Breast epithelium (tissue), 4 donors: Measurements from ENCODE around the gene NFKBIB. TPM values are rescaled to one million over a fixed set of nuclear protein-coding genes. Genes with fewer than 3 reads are reported as not detected.

ENCODE experiments used
- DNase-seq, 2 donors: peaks; one replicate each; pipeline ENCODE4 v3.0.0-alpha.2; 2019; ENCODE audit warnings: low spot score in 2 of 2
- H3K27ac ChIP-seq, 2 donors: fragments of 200-600 bp; sonication (generic) in 1 of 2; one replicate each; pipeline ENCODE4 v1.5.1; 2016 to 2019; ENCODE audit warnings: mild to moderate bottlenecking in 1 of 2
- H3K27me3 ChIP-seq, 2 donors: fragments of 200-600 bp; sonication (generic) in 1 of 2; one replicate each; pipeline versions ENCODE4 v1.5.1 to v1.6.0; 2017 to 2019; ENCODE audit warnings: control low read depth in 1 of 2, mild to moderate bottlenecking in 1 of 2
- H3K36me3 ChIP-seq: fragments of 200-600 bp; one replicate; pipeline ENCODE4 v1.5.1; 2019
- H3K4me1 ChIP-seq, 2 donors: fragments of 200-600 bp; sonication (generic); one replicate each; pipeline ENCODE4 v1.5.1; 2016 to 2019; ENCODE audit warnings: control low read depth in 1 of 2
- H3K4me3 ChIP-seq, 3 donors: fragments of 200-600 bp; sonication (generic); 1 replicate in 2 of 3; 2 replicates in 1 of 3; pipeline ENCODE4 v1.5.1; 2016 to 2019; ENCODE audit warnings: mild to moderate bottlenecking in 3 of 3, moderate library complexity in 2 of 3
- H3K9me3 ChIP-seq, 2 donors: fragments of 200-600 bp; sonication (generic) in 1 of 2; one replicate each; pipeline ENCODE4 v1.5.1; 2016 to 2019; ENCODE audit warnings: control low read depth in 1 of 2
- POLR2A ChIP-seq: fragments of 450-650 bp; IDR thresholded peaks from one replicate; pipeline ENCODE4 v1.6.1; 2016; ENCODE audit warnings: antibody characterized with exemption, mild to moderate bottlenecking, moderate library complexity
- POLR2AphosphoS5 ChIP-seq, 3 donors: sonication (generic); formaldehyde crosslinking; IDR thresholded peaks; one replicate each; pipeline ENCODE4 v1.6.1; 2017; ENCODE audit warnings: antibody characterized with exemption in 3 of 3
- intact Hi-C: fragments of 100-400 bp; cut with DNase I; formaldehyde crosslinking; loops from one replicate; pipeline ENCODE4 v1.15.1; 2023; ENCODE audit warnings: low total_unique reads
- total RNA-seq, 3 donors: library from RNA; depleted of rRNA; stranded (reverse); fragments of >200 nt; gene quantifications; one replicate each; pipeline ENCODE4 v1.1.0, GENCODE V29; 2016
- TF ChIP-seq, protein P1 (sequence below), 3 donors: fragments of 450-650 bp; IDR thresholded peaks; one replicate each; pipeline ENCODE4 v1.5.1; 2016 to 2017; ENCODE audit warnings: antibody characterized with exemption in 3 of 3, mild to moderate bottlenecking in 3 of 3, moderate library complexity in 3 of 3

Gene NFKBIB
- total RNA-seq, 3 donors from 2014 or later = 15.7 to 29.2 (median 19.6) TPM

- intact Hi-C loops = no loop called here
Measured at GRCh38 chr19:38924388-38924787, 24.6 kb downstream of the NFKBIB start.

DNA sequence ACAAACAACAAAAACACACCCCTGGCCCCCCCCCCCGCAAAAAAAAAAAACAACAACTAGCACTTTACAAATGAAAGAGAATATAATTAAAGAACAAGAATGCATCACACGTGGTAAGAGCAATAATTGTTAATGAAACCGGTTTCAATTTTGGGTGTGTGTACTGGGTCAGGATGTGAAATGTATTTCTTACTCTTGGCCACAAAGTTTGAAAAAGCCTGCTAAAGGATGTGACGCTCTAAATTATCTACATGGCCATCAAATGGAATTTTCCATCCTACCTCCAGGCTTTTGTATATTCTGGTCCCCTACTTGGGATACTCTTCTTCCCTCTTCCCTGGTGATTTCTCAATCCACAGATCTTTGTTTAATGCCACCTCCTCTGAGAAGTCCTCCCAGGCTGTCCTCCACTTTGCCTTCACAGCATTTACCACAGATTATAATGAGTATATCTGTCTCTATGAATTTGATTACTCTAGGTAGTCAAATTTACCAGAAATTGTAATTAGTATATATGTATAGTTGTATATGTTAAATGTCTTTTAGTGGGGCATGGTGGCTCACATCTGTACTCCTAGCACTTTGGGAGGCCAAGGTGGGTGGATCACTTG is 28.7 kb downstream of the NFKBIB start:
- Histone ChIP-seq H3K36me3 (no peaks in the 10 kb centered on the region), H3K4me1 (peaks cover 0 to 8% of the 10 kb centered on the region in 2 donors), H3K4me3 (no peak overlapping the region), H3K27me3 (no peaks in the 10 kb centered on the region), H3K27ac (no peak overlapping the region), H3K9me3 (no peaks in the 10 kb centered on the region)
- intact Hi-C loops = no loop called here
- no peak for DNase-seq
- TF ChIP-seq POLR2AphosphoS5 (IDR thresholded peaks at IDR 0.05) (no peak), POLR2A (no peak)
- TF ChIP-seq, protein P1, sequence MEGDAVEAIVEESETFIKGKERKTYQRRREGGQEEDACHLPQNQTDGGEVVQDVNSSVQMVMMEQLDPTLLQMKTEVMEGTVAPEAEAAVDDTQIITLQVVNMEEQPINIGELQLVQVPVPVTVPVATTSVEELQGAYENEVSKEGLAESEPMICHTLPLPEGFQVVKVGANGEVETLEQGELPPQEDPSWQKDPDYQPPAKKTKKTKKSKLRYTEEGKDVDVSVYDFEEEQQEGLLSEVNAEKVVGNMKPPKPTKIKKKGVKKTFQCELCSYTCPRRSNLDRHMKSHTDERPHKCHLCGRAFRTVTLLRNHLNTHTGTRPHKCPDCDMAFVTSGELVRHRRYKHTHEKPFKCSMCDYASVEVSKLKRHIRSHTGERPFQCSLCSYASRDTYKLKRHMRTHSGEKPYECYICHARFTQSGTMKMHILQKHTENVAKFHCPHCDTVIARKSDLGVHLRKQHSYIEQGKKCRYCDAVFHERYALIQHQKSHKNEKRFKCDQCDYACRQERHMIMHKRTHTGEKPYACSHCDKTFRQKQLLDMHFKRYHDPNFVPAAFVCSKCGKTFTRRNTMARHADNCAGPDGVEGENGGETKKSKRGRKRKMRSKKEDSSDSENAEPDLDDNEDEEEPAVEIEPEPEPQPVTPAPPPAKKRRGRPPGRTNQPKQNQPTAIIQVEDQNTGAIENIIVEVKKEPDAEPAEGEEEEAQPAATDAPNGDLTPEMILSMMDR (IDR thresholded peaks at IDR 0.05) = no peak

More at GRCh38 chr19:38924388-38924787, 24.6 kb downstream of the NFKBIB start:
- Histone ChIP-seq H3K27me3 (no peaks in the 10 kb centered on the region), H3K27ac (no peak overlapping the region), H3K36me3 (no peaks in the 10 kb centered on the region), H3K4me3 (no peak overlapping the region), H3K4me1 (no peaks in the 10 kb centered on the region), H3K9me3 (no peaks in the 10 kb centered on the region)
- no peak for DNase-seq
- TF ChIP-seq POLR2AphosphoS5 (IDR thresholded peaks at IDR 0.05) = no peak
- TF ChIP-seq, protein P1 (IDR thresholded peaks at IDR 0.05) = no peak
- TF ChIP-seq POLR2A = no peak

DNA sequence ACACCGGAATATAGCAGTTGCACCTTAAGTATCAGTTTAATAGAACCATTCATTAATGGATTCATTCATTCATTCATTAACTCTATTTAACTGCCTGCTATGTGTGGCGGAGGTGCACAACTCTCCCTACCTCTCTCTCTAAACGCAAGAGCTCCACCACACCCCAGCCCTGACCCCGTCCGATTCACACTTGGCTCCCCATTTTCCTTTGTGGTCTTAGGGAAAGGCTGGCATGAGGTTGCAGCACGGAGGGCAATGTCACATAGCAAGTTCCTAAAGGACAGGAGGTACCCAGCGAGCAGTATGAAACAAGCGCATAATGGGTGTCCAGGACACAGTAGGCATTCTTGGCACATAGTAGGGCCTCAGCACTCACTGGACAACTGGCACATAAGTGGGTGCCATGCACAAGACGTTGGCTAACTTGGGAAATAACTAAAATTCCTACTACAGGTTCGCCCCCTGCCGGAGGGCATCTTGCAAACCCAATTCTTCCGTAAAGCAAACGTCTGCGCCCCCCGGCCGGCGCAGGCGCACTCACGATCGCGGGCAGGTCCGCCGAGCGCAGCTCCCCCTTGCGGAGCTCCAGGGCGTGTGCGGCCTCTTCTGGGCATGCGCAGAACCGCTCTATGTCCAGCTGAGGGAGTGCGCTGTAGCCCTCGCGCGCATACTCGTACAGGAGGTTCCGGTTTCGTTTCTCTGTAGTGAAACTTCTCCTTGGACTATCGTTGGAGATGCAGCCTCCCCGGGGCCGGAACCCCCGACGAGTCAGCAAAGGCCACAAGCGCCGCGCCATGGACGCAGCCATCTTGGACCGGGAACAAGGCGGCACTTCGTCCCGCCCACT is 30.4 kb downstream of the NFKBIB start, which contains the start of gene SARS2:
TSS of gene SARS2 (minus strand) at position 835 of the 847 bp plus-strand sequence. CDS start at position 808, 27 bp downstream.
- intact Hi-C loops = no loop called here
- peak within 1 kb of the TSS; percentile 79 to 86 for H3K27ac ChIP-seq
- DNase-seq = peak; percentile 90
- peak within 1 kb of the TSS; percentile 64 to 81 (median 75) for H3K4me3 ChIP-seq
- no peaks in the 10 kb centered on the region for H3K36me3 ChIP-seq
- TF ChIP-seq POLR2A (no peak), POLR2AphosphoS5 (IDR thresholded peaks at IDR 0.05) (peak; percentile 55 to 77 (median 72))
- TF ChIP-seq, protein P1 (IDR thresholded peaks at IDR 0.05) = peak; percentile 93 to 98 (median 97)
- no peaks in the 10 kb centered on the region for H3K27me3 ChIP-seq
- H3K9me3 ChIP-seq = no peaks in the 10 kb centered on the region
- peaks cover 0 to 8% of the 10 kb centered on the region in 2 donors for H3K4me1 ChIP-seq

DNA sequence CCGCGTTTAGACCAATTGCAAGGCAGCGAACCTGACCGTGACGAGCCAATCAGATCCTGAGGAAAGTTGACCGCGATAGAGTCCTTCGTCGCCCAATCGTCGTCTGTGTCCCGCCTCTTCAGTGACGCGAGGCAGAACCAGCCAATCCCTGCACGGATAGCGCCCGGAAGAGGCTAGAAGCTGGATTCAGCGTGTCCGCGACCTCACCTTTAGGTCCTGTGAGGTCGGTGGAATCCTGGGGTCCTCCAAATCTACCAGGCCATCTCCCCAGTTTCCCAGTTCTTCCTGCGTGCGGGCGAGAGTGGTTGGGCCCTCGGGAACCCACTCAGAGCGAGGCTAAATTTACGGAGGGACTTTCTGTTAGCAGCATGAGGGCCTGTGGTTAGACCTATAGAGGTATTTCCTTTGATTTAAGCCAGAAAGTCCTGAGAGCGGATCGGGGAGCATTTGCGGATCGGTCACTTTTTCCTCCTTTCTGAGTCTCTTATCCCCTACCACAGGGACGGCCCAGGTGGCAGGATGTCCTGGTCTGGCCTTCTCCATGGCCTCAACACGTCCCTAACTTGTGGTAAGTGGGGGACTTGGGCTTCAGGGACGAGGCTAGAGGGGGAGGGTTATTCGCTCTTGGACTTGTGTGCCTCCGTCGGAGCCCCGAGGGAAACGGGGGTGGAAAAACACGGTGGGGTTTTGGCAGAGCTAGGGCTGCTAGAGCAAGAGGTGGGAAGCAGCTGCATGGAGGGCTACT is 31.2 kb downstream of the NFKBIB start, which contains the start of gene MRPS12:
TSS of gene MRPS12 (plus strand) at position 169 of the 745 bp plus-strand sequence. CDS start at position 520, 351 bp downstream.
- Histone ChIP-seq H3K9me3 (no peaks in the 10 kb centered on the region), H3K27me3 (no peaks in the 10 kb centered on the region), H3K36me3 (no peaks in the 10 kb centered on the region), H3K4me3 (peak within 1 kb of the TSS; percentile 64 to 81 (median 75)), H3K27ac (peak within 1 kb of the TSS; percentile 79 to 86), H3K4me1 (peaks cover 0 to 8% of the 10 kb centered on the region in 2 donors)
- TF ChIP-seq POLR2A (peak; percentile 52), POLR2AphosphoS5 (IDR thresholded peaks at IDR 0.05) (peak in 2 of 3 donors; percentile 5 to 74)
- TF ChIP-seq, protein P1 (IDR thresholded peaks at IDR 0.05) = no peak
- intact Hi-C loops = no loop called here
- peak; percentile 98 for DNase-seq
